Measurements from ENCODE around the gene SPON2. TPM values are rescaled to one million over a fixed set of nuclear protein-coding genes. Genes with fewer than 3 reads are reported as not detected.

SPON2 gene
- polyA plus RNA-seq, 1 experiment: 11.6 TPM

DNA sequence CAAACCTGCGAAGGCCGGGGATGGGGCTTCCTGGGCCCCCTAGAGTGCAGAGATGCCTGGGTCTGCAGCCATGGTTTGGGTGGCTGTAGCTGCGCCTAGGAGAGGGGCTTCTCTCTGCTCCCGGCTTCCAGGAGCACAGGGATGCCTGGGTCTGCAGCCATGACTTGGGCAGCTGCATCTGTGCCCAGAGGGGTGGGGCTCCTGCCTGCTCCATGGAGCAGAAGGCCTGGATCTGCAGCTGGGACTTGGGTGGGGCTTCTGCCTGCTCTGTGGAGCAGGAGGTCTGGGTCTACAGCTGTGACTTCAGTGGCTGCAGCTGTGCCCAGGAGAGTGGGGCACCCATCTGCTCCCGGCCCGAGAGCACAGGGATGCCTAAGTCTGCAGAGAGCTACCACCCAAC is 20.8 kb downstream of the SPON2 start:
- Histone ChIP-seq H3K36me3 (ENCODE audit: control insufficient read depth, insufficient read depth, low read length) (no peaks in the 10 kb centered on the region), H3K4me3 (ENCODE audit: low read depth, low read length) (no peak overlapping the region), H3K27me3 (ENCODE audit: control insufficient read depth, insufficient read depth, low read length) (peaks cover 9% of the 10 kb centered on the region)
- ChIA-PET CTCF (interaction anchor here (0.6 to 1.4 kb wide), 3 partner anchors 12 to 117 kb away, joined by 4 to 5 read pairs (median 5); no protein-coding TSS in a partner anchor), POLR2A (no interaction called here)
- DNase-seq (ENCODE audit: low read depth): no peak
- TF ChIP-seq, protein P1, sequence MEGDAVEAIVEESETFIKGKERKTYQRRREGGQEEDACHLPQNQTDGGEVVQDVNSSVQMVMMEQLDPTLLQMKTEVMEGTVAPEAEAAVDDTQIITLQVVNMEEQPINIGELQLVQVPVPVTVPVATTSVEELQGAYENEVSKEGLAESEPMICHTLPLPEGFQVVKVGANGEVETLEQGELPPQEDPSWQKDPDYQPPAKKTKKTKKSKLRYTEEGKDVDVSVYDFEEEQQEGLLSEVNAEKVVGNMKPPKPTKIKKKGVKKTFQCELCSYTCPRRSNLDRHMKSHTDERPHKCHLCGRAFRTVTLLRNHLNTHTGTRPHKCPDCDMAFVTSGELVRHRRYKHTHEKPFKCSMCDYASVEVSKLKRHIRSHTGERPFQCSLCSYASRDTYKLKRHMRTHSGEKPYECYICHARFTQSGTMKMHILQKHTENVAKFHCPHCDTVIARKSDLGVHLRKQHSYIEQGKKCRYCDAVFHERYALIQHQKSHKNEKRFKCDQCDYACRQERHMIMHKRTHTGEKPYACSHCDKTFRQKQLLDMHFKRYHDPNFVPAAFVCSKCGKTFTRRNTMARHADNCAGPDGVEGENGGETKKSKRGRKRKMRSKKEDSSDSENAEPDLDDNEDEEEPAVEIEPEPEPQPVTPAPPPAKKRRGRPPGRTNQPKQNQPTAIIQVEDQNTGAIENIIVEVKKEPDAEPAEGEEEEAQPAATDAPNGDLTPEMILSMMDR (IDR thresholded peaks at IDR 0.05; ENCODE audit: insufficient read depth, low read depth, low read length): no peak

DNA sequence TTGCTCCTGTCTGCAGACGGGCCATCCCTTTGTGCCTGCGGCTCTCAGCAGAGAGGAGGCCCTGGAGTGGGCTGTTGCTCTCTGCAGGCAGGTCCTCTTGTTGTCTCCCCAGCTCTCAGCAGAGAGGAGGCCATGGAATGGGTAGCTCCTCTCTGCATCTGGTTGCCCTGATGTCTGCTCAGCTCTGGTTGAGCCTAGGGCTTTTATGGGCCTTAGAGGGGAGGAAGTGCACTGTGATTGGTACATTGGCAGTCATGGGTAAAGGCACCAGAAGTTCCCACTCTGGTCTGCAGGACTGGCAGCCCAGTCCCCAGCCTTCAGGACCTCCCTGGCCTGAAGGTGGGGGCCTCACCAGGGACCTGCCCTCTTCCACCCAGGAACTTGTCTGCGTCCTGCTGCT is 21.5 kb downstream of the SPON2 start:
- ChIA-PET CTCF (interaction anchor here (1.4 kb wide), 1 partner anchor 12 kb away, joined by 5 read pairs; no protein-coding TSS in a partner anchor), POLR2A (no interaction called here)
- H3K27me3 ChIP-seq (ENCODE audit: control insufficient read depth, insufficient read depth, low read length): peaks cover 9% of the 10 kb centered on the region
- H3K4me3 ChIP-seq (ENCODE audit: low read depth, low read length): no peak overlapping the region
- TF ChIP-seq, protein P1 (IDR thresholded peaks at IDR 0.05; ENCODE audit: insufficient read depth, low read depth, low read length): no peak
- no peak for DNase-seq (ENCODE audit: low read depth)
- no peaks in the 10 kb centered on the region for H3K36me3 ChIP-seq (ENCODE audit: control insufficient read depth, insufficient read depth, low read length)

DNA sequence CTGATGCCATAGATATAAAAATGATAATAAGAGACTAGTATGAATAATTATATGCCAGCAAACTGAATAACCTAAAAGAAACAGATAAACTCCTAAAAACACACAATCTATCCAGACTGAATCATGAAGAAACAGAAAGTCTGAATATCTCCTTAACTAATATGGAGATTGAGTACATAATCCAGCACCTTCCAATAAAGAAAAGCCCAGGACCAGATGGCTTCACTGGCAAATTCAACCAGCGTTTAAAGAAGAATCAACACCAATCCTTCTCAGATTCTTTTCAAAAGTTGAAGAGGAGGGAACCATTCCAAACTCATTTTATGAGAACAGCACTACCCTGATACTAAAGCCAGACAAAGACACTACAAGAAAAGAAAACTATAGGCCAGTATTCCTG is 32.5 kb downstream of the SPON2 start:
- CTCF ChIA-PET: interaction anchor here (1.2 to 2.0 kb wide), 2 partner anchors 28 to 128 kb away, joined by 3 to 5 read pairs; no protein-coding TSS in a partner anchor

DNA sequence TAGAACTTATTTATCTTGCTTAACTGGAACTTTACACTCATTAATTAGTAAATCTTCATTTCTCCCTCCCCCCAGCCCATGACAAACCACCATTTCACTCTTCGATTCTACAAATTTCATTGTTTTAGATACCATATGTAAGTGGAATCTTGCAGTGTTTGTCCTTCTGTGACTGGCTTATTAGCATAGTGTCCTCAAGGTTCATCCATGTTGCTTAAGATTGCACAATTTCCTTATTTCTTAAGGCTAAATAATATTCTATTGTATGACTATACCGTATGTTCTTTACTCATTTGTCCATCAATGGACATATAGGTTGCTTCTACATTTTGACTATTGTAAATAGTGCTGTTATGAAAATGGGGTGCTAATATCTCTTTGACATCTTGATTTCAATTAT is 34.5 kb downstream of the SPON2 start:
- POLR2A ChIA-PET: no interaction called here
- CTCF ChIA-PET: interaction anchor here (1.1 to 2.4 kb wide), 3 partner anchors 9 to 130 kb away, joined by 3 to 19 read pairs (median 5); no protein-coding TSS in a partner anchor
- TF ChIP-seq, protein P1 (IDR thresholded peaks at IDR 0.05; ENCODE audit: insufficient read depth, low read depth, low read length): no peak
- no peak for DNase-seq (ENCODE audit: low read depth)
- Histone ChIP-seq H3K4me3 (ENCODE audit: low read depth, low read length) (no peak overlapping the region), H3K36me3 (ENCODE audit: control insufficient read depth, insufficient read depth, low read length) (no peaks in the 10 kb centered on the region), H3K27me3 (ENCODE audit: control insufficient read depth, insufficient read depth, low read length) (peaks cover 8% of the 10 kb centered on the region)

More for the DNA sequence above, 32.5 kb downstream of the SPON2 start:
- DNase-seq (ENCODE audit: low read depth): no peak
- Histone ChIP-seq H3K27me3 (ENCODE audit: control insufficient read depth, insufficient read depth, low read length) (peaks cover 5% of the 10 kb centered on the region), H3K36me3 (ENCODE audit: control insufficient read depth, insufficient read depth, low read length) (no peaks in the 10 kb centered on the region), H3K4me3 (ENCODE audit: low read depth, low read length) (no peak overlapping the region)
- POLR2A ChIA-PET: no interaction called here
- TF ChIP-seq, protein P1 (IDR thresholded peaks at IDR 0.05; ENCODE audit: insufficient read depth, low read depth, low read length): no peak

DNA sequence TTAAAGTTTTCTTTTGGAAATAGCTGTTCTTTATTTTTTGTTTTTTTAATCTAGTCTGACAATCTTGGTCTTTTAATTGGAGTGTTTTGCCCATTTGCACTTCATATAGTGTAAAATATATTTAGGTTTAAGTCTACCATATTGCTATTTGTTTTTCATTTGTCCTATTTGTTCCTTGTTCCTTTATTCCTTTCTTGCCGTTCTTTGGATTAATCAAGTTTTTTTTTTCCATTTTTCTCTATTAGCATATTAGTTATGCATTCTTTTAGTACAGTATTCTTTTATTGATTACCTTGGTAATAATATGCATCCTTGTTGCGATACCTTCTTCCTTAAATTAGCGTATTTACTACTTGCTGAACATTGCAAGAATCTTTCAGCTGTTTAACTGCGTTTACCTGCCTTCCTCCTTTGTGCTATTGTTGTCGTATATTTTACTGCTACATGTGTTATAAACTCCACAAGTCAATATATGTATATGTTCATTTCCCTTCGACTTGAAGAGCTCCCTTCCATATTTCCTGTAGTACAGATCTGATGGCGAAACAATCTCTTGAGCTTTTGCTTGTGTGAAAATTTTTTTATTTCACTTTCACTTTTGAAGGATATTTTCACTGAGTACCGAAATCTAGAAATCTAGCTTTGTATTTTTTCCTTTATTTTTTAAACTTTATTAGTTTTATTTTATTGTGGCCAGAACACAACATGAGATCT is 35.2 kb downstream of the SPON2 start:
- Histone ChIP-seq H3K4me3 (ENCODE audit: low read depth, low read length) (no peak overlapping the region), H3K27me3 (ENCODE audit: control insufficient read depth, insufficient read depth, low read length) (peaks cover 6% of the 10 kb centered on the region), H3K36me3 (ENCODE audit: control insufficient read depth, insufficient read depth, low read length) (no peaks in the 10 kb centered on the region)
- TF ChIP-seq, protein P1 (IDR thresholded peaks at IDR 0.05; ENCODE audit: insufficient read depth, low read depth, low read length): no peak
- ChIA-PET POLR2A (no interaction called here), CTCF (interaction anchor here (0.6 to 2.4 kb wide), 6 partner anchors 8 to 148 kb away, joined by 3 to 19 read pairs (median 3); no protein-coding TSS in a partner anchor)
- no peak for DNase-seq (ENCODE audit: low read depth)

Measured in BJ (cell line).